Choroid plexus epithelial cell (primary cell): ENCODE data around the gene TAF3.
"Not testable (repeated sequence)": the region's sequence is repeated elsewhere in the genome, so short reads cannot be mapped to it uniquely, and the experiment has no call there.

Experiments
- DNase-seq: peaks from one replicate; pipeline ENCODE4 v3.0.0-alpha.2; 2010; ENCODE audit warnings: low read depth
- H3K4me3 ChIP-seq: 2 replicates; pipeline ENCODE4 v1.5.1; 2011; ENCODE audit warnings: low read depth, mild to moderate bottlenecking, control low read depth, low read length, moderate library complexity
- TF ChIP-seq, protein P1 (sequence below): conservative IDR thresholded peaks from 2 replicates; pipeline ENCODE4 v1.5.1; 2011; ENCODE audit warnings: low read depth, mild to moderate bottlenecking, control low read depth, inconsistent platforms, low read length, moderate library complexity

TAF3 gene, protein sequence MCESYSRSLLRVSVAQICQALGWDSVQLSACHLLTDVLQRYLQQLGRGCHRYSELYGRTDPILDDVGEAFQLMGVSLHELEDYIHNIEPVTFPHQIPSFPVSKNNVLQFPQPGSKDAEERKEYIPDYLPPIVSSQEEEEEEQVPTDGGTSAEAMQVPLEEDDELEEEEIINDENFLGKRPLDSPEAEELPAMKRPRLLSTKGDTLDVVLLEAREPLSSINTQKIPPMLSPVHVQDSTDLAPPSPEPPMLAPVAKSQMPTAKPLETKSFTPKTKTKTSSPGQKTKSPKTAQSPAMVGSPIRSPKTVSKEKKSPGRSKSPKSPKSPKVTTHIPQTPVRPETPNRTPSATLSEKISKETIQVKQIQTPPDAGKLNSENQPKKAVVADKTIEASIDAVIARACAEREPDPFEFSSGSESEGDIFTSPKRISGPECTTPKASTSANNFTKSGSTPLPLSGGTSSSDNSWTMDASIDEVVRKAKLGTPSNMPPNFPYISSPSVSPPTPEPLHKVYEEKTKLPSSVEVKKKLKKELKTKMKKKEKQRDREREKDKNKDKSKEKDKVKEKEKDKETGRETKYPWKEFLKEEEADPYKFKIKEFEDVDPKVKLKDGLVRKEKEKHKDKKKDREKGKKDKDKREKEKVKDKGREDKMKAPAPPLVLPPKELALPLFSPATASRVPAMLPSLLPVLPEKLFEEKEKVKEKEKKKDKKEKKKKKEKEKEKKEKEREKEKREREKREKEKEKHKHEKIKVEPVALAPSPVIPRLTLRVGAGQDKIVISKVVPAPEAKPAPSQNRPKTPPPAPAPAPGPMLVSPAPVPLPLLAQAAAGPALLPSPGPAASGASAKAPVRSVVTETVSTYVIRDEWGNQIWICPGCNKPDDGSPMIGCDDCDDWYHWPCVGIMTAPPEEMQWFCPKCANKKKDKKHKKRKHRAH

DNA sequence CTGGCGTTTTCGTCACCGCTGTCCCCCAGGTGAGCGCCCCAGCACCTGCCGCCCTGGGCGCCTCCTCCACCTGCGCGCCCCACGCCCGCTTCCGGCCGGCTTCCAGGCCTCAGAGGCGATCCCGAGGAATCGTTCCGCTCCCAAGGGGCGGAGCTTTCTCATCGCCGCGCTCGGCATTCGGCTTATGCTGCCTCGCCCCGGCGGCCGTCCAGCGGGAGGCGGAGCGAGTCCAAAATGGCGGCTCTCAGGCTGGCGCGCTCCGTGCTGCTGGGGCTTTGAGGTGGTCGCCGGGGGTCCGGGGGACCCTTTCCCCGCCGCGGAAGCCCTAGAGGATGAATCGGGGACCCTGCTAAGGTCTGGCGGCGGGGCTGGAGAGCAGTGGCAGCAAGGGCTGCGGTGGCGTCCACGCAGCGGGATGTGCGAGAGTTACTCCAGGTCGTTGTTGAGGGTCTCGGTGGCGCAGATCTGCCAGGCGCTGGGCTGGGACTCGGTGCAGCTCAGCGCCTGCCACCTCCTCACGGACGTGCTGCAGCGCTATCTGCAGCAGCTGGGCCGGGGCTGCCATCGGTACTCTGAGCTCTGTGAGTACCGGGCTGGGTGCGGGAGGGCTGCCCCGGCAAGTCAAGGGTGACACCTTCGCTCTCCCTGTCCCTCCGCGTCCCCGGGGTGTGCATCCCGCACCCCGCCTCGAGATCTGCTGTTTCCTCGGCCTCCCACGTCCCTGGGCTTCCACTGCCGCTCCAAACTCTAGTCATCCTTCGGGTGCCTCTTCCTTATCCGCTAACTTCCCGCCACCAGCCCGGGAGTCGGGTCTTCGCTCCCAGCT is at the start of gene TAF3:
TAF3 (plus strand) TSS at position 211 of the 826 bp plus-strand sequence; CDS start at position 416, 205 bp downstream.
- peak; percentile 88 for DNase-seq
- H3K4me3 ChIP-seq, result peak within 1 kb of the TSS; percentile 94
- TF ChIP-seq, protein P1, sequence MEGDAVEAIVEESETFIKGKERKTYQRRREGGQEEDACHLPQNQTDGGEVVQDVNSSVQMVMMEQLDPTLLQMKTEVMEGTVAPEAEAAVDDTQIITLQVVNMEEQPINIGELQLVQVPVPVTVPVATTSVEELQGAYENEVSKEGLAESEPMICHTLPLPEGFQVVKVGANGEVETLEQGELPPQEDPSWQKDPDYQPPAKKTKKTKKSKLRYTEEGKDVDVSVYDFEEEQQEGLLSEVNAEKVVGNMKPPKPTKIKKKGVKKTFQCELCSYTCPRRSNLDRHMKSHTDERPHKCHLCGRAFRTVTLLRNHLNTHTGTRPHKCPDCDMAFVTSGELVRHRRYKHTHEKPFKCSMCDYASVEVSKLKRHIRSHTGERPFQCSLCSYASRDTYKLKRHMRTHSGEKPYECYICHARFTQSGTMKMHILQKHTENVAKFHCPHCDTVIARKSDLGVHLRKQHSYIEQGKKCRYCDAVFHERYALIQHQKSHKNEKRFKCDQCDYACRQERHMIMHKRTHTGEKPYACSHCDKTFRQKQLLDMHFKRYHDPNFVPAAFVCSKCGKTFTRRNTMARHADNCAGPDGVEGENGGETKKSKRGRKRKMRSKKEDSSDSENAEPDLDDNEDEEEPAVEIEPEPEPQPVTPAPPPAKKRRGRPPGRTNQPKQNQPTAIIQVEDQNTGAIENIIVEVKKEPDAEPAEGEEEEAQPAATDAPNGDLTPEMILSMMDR, result no peak

- TF ChIP-seq, protein P1, result no peak
- H3K4me3 ChIP-seq, result no peak overlapping the region
- no peak for DNase-seq
Observed at GRCh38 chr10:7773845-7774801, 44.2 kb upstream of the TAF3 start.

DNA sequence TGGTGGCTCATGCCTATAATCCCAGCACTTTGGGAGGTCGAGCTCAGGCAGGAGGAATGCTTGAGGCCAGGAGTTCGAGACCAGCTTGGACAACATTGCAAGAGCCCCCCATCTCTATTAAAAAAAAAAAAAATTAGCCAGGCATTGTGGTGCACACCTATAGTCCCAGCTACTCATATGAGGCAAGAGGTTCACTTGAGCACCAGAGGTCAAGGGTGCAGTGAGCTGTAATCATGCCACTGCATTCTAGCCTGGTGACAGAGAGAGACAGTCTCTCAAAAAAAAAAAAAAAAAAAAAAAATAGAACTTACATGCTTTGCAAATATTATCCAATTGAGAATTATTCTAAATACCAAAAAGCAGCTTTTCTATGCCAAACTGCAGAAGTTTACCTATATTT is 41.5 kb upstream of the TAF3 start:
- DNase-seq, result no peak
- TF ChIP-seq, protein P1, result no peak
- H3K4me3 ChIP-seq, result no peak overlapping the region

- DNase-seq, H3K4me3 ChIP-seq: not testable (repeated sequence)
Observed at GRCh38 chr10:7782194-7782593, 36.1 kb upstream of the TAF3 start.

- peak overlapping the region; percentile 98 for H3K4me3 ChIP-seq
- TF ChIP-seq, protein P1, result no peak
- DNase-seq, result no peak
Observed at GRCh38 chr10:7786430-7786829, 31.9 kb upstream of the TAF3 start.

DNA sequence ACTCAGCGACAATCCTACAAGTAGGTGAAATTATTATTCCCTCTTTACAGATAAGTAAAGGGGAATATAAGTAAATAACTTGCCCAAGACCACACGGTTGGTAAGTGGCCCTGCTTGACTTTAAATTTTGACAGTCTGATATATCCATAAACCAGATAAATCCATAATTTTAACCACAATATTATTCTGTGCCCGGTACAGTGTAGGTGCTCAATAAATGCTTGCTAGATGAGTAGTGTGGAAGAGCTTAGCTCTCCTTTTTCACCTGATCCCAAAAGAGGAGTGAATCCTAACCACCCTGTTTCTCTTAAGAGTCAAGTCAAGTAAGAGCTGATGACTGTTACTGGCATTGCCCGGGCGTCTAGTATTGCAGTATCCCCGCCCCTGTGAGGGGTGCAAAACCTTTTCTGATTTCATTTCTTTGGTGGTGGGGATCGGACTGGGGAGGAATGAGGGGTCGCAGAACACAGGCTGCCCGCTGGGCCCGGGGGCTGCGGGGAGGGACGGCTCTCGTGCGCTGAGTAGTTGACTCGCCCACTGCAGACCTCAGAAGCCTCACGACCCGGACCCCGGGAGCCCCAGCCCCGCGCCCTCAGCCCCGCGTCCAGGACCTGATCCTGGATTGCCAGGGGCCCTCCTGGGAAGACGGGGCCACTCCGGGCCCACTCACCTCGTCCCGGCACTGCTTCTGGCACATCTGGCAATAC is 31.0 kb upstream of the TAF3 start:
- TF ChIP-seq, protein P1, result no peak
- DNase-seq, result peak; percentile 33
- H3K4me3 ChIP-seq, result peak overlapping the region; percentile 98
